Stimulated activated memory B cell treated with anti-CD40 and anti-IgM and Interleukin-4, amounts not matched to agents 10 μg/mL and 1 μg/mL and 100 μg/mL, for 72 hours (primary cell): Measurements from ENCODE around the gene TMEM45B.
"Not testable (repeated sequence)": the region's sequence is repeated elsewhere in the genome, so short reads cannot be mapped to it uniquely, and the experiment has no call there.

ENCODE experiments used
- ATAC-seq: fragments of 150-1000 bp; cut with Tn5 transposase; 2 replicates; pipeline ENCODE4 v1.10.0; 2021
- H3K27ac Mint-ChIP-seq: one replicate; pipeline ENCODE4 v1.8.0; 2022; ENCODE audit warnings: mild to moderate bottlenecking, mixed read lengths
- H3K27me3 Mint-ChIP-seq: one replicate; pipeline ENCODE4 v1.8.0; 2022; ENCODE audit warnings: mixed read lengths
- H3K36me3 Mint-ChIP-seq: one replicate; pipeline ENCODE4 v1.8.0; 2022; ENCODE audit warnings: mixed read lengths
- H3K4me1 Mint-ChIP-seq: one replicate; pipeline ENCODE4 v1.8.0; 2022; ENCODE audit warnings: mixed read lengths
- H3K4me3 Mint-ChIP-seq: one replicate; pipeline ENCODE4 v1.8.0; 2022; ENCODE audit warnings: mild to moderate bottlenecking, moderate library complexity, mixed read lengths
- H3K9me3 Mint-ChIP-seq: one replicate; pipeline ENCODE4 v1.8.0; 2022; ENCODE audit warnings: mixed read lengths

Gene TMEM45B

DNA sequence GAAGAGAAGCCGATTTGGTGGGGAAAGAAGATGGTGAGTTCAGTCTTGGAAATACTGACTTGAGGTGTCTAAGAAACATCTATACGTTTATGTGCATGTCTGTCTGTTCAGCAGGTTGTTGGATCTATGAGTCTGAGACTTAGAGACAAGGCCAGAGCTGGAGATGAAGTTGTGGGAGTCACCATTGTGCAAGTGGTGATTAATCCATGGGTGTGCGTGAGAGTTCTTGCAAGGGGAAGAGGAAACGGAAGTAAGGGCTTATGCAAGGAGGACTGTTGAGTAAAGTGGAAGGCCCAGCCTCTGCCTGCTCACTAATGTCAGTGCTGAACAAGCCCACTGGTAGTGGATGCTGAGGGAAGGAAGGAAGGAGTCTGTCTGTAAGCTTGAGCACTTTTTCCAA is 9.7 kb downstream of the TMEM45B start:
- no peak overlapping the region for H3K27ac Mint-ChIP-seq
- ATAC-seq = no peak
- H3K36me3 Mint-ChIP-seq = no peaks in the 10 kb centered on the region
- peaks cover 8% of the 10 kb centered on the region for H3K27me3 Mint-ChIP-seq
- H3K9me3 Mint-ChIP-seq = no peaks in the 10 kb centered on the region
- no peaks in the 10 kb centered on the region for H3K4me1 Mint-ChIP-seq
- H3K4me3 Mint-ChIP-seq = no peak overlapping the region

DNA sequence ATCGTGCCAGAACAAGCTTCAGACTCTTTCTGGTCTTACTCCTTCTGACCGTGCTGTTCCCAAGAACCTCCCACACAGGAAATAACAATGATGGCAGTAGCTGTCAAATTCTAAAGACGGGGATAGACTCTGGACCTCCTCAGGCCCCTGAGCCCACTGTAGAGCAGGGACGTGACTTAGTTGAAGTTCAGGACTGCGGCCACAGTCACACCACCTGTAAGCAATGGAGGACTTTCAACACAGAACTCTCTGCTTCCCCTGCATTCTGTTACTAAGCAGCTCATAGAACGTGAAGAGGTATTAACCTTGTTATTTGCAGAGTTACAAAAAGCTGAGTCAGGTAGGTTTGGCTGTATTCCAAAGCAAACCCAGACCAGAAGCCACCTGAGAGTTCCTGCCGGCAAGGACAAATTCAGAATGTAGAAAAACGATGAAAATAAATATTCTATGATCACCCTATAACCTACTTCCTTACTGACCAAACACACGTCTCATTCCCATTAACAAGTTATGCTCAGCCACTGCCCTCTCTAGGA is 12.7 kb downstream of the TMEM45B start:
- peak; percentile 31 for ATAC-seq
- Mint-ChIP-seq H3K36me3 (no peaks in the 10 kb centered on the region), H3K4me3 (no peak overlapping the region), H3K27me3 (peaks cover 8% of the 10 kb centered on the region), H3K9me3 (no peaks in the 10 kb centered on the region), H3K4me1 (no peaks in the 10 kb centered on the region), H3K27ac (no peak overlapping the region)

DNA sequence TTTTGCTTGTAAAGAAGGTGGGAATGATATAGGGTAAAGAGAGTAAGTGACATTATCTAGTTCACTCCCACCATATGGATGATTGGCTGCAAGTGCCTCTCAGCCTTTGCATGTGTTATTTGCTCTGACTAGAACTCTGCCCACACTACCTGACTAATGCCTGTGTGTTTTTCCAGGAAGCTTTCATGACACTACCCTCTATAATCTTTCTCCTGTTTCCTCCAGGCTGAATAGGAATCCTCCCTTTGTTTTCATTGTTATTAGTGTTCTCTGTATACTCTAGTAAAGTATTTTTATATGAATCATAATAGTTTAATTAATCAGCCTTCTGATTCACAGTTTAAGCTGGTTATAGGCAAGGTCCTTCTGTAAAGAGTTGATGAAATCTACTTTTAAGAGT is 13.8 kb downstream of the TMEM45B start:
- H3K4me3 Mint-ChIP-seq, H3K27me3 Mint-ChIP-seq, H3K36me3 Mint-ChIP-seq, H3K4me1 Mint-ChIP-seq, ATAC-seq, H3K9me3 Mint-ChIP-seq, H3K27ac Mint-ChIP-seq: not testable (repeated sequence)

DNA sequence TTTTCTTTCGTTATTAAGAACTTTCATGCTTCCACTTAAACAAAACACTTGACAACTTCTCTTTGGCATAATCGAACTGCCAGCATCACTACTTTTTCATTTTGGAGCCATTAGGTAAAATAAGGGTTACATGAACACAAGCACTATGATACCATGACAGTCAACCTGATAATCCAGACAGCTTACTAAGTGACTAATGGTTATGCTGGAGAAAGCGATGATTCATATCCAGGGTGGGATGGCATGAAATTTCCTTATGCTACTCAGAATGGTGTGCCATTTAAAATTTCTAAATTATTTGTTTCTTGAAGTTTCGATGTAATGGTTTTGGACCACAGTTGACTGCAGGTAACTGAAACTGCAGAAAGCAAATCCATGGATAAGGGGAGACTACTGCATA is 15.6 kb downstream of the TMEM45B start:
- not testable (repeated sequence) for H3K36me3 Mint-ChIP-seq, H3K9me3 Mint-ChIP-seq, H3K27ac Mint-ChIP-seq, H3K4me3 Mint-ChIP-seq, H3K27me3 Mint-ChIP-seq, ATAC-seq, H3K4me1 Mint-ChIP-seq

DNA sequence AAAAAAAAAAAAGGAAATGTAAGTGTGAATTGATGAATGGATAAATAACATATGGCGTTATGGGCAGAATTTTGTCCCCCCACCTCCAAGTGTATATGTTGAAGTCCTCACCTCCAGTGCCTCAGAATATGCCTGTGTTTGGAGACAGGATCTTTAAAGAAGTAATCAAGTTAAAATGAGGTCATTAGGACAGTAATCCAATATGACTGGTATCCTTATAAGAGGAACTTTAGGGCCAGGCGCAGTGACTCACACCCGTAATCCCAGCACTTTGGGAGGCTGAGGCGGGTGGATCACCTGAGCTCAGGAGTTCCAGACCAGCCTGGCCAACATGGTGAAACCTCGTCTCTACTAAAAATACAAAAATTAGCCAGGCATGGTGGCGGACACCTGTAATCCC is 17.6 kb downstream of the TMEM45B start:
- H3K36me3 Mint-ChIP-seq, H3K27me3 Mint-ChIP-seq, H3K4me3 Mint-ChIP-seq, H3K27ac Mint-ChIP-seq, ATAC-seq, H3K9me3 Mint-ChIP-seq, H3K4me1 Mint-ChIP-seq: not testable (repeated sequence)

DNA sequence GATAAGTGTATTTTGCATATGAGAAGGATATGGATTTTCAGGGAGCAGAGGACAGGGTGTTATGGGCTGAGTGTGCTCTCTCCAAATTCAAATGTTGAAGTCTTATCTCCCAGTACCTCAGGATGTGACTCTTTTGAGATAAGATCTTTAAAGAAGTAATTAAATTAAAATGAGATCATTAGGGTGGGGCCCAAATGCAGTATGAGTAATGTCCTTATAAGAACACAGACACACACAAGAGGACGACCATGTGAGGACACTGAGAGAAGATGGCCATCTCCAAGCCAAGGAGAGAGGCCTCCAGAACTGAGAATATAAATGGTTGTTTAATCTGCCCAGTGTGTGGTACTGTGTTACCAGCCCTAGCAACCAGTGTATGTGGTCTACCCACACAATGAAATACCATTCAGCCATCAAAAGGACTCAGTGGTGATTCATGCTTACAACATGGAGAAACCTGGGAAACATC is 20.8 kb downstream of the TMEM45B start:
- H3K9me3 Mint-ChIP-seq, H3K27ac Mint-ChIP-seq, H3K4me3 Mint-ChIP-seq, H3K4me1 Mint-ChIP-seq, H3K36me3 Mint-ChIP-seq, ATAC-seq: not testable (repeated sequence)
- H3K27me3 Mint-ChIP-seq = peaks cover 30% of the 10 kb centered on the region

DNA sequence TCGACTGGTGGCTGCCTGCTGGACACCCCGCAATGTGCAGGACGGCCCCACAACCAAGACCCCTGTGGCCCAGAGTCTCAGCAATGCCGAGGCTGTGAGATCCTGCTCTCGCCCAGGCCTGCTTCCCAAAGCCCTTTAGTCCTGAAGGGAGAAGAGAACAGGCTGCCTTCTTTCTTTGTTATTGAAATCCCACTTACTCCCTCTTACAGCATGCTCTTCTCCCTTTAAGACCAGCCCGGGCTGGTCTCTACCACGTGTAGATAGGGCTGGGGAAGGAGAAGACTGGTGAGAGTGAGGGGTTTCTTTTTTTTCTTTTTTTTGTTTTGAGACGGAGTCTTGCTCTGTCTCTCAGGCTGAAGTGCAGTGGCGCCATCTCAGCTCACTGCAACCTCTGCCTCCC is 21.3 kb downstream of the TMEM45B start:
- Mint-ChIP-seq H3K4me3 (no peak overlapping the region), H3K27me3 (peaks cover 36% of the 10 kb centered on the region), H3K4me1 (no peaks in the 10 kb centered on the region), H3K27ac (no peak overlapping the region), H3K36me3 (no peaks in the 10 kb centered on the region), H3K9me3 (no peaks in the 10 kb centered on the region)
- ATAC-seq = no peak

DNA sequence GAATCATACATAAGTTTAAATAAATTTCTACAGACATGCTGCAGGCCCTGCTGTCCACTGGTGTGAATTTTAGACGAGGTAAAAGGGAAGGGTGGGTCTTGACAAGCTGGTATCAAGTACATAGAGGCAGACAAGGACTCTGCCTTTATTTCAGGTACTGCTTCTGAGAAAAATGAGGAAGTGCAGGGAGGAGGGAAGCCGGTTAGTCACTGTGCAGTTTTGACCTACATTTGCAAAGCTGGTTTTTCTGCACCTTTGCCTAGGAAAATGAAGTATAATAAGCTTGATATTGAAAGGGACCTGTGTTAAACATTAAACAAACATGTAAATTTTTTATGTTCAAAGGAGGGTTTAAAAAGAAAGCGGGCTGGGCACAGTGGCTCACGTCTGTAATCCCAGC is 24.6 kb downstream of the TMEM45B start:
- ATAC-seq = no peak
- no peak overlapping the region for H3K4me3 Mint-ChIP-seq
- no peaks in the 10 kb centered on the region for H3K9me3 Mint-ChIP-seq
- H3K4me1 Mint-ChIP-seq = no peaks in the 10 kb centered on the region
- H3K36me3 Mint-ChIP-seq = no peaks in the 10 kb centered on the region
- peaks cover 53% of the 10 kb centered on the region for H3K27me3 Mint-ChIP-seq
- H3K27ac Mint-ChIP-seq = no peak overlapping the region

DNA sequence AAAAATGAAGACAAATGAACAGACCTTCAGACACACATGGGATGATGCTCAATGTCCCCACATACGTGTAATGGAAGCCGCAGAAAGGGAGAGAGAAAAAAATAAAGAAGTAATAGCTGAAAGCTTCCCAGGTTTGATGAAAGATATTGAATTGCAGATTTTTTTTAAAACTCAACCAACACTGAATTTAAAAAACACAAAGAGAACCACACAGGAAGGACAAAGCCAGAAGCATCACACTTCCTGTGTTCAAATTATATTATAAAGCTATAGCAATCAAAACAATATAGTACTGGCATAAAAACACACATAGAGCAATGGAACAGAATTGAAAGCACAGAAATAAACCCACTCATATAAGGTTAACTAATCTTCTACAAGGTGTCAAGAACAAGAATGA is 26.5 kb downstream of the TMEM45B start:
- H3K4me3 Mint-ChIP-seq = no peak overlapping the region
- H3K9me3 Mint-ChIP-seq = no peaks in the 10 kb centered on the region
- no peak for ATAC-seq
- no peaks in the 10 kb centered on the region for H3K36me3 Mint-ChIP-seq
- peaks cover 53% of the 10 kb centered on the region for H3K27me3 Mint-ChIP-seq
- H3K4me1 Mint-ChIP-seq = peaks cover 7% of the 10 kb centered on the region
- no peak overlapping the region for H3K27ac Mint-ChIP-seq

DNA sequence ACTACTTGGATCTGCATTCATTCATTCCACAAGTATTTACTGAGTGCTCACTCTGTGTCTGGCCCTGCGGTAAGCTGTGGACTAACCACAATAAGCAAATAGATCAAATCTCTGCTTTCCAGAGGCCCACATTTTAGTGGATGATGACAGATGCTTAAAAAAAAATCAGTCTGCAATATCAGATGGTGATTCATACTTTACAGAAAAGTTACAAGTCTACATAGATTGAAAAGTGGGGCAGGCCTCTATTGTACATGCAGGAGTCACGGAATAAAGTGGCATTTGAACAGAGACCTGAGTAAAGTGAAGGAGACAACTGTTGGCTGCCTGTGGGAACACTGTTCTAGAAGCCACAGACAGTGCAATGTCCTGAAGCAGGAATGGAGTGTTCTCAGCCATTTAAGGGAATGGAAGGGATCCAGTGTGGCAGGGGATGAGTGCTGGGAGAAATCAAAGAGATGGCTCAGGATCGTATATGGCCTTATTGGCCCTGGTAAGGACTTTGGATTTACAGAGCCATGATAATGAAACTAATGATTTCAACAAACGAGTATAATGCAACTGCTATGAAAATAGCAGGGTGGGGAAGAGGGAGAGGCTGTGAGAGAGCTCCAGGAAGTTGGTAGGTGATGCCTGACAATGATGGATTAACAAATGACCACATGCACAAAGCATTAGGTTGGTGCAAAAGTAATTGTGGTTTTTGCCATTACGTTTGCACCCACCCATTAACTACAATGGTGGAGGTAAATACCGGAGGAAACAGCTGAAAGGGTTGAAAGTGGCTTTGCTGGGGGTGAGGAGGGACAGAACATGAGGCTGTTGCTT is 31.1 kb downstream of the TMEM45B start:
- Mint-ChIP-seq H3K9me3 (no peaks in the 10 kb centered on the region), H3K4me1 (peaks cover 7% of the 10 kb centered on the region), H3K36me3 (no peaks in the 10 kb centered on the region), H3K27me3 (peaks cover 31% of the 10 kb centered on the region), H3K4me3 (no peak overlapping the region), H3K27ac (no peak overlapping the region)
- no peak for ATAC-seq

DNA sequence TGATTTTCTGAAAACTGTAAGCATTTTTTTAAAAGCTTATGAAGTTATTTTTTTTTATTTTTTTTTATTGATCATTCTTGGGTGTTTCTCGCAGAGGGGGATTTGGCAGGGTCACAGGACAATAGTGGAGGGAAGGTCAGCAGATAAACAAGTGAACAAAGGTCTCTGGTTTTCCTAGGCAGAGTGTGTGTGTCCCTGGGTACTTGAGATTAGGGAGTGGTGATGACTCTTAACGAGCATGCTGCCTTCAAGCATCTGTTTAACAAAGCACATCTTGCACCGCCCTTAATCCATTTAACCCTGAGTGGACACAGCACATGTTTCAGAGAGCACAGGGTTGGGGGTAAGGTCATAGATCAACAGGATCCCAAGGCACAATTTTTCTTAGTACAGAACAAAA is 31.7 kb downstream of the TMEM45B start:
- not testable (repeated sequence) for H3K4me3 Mint-ChIP-seq, H3K27ac Mint-ChIP-seq, H3K36me3 Mint-ChIP-seq, H3K9me3 Mint-ChIP-seq, H3K4me1 Mint-ChIP-seq, ATAC-seq
- peaks cover 25% of the 10 kb centered on the region for H3K27me3 Mint-ChIP-seq

DNA sequence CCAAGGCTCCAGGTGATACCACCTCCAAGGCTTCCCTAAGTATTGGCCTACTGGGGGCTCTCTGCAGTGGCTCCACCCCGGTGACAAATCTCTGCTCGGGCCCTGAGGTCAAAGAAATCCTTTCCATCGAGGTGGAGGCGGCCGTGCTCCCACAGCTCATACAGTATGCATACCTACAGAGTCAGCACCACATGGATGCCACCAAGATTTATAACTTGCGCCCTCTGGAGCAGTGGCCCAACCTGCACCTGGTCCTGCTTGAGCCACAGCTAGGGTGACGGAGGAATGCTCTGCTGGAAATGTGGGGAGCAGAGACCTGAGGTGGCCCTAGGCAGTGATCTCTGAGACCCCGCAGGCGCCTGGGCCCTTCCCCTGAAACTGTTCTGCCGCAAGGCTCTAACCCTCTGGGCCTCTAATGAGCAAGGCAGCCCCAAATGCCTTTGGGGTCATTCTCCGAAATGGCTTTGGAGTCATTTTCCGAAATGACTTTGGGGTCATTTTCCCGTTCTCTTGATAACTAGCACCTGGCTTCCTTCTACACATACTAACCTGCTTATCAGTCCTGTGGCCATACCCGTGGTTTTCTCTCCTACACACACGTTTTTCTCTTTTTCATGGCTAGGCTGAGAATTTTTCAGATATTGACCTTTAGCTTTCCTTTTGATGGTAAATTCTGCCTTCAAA is 33.9 kb downstream of the TMEM45B start:
- ATAC-seq = no peak
- no peaks in the 10 kb centered on the region for H3K9me3 Mint-ChIP-seq
- no peak overlapping the region for H3K27ac Mint-ChIP-seq
- H3K36me3 Mint-ChIP-seq = no peaks in the 10 kb centered on the region
- peaks cover 11% of the 10 kb centered on the region for H3K27me3 Mint-ChIP-seq
- peaks cover 7% of the 10 kb centered on the region for H3K4me1 Mint-ChIP-seq
- no peak overlapping the region for H3K4me3 Mint-ChIP-seq

DNA sequence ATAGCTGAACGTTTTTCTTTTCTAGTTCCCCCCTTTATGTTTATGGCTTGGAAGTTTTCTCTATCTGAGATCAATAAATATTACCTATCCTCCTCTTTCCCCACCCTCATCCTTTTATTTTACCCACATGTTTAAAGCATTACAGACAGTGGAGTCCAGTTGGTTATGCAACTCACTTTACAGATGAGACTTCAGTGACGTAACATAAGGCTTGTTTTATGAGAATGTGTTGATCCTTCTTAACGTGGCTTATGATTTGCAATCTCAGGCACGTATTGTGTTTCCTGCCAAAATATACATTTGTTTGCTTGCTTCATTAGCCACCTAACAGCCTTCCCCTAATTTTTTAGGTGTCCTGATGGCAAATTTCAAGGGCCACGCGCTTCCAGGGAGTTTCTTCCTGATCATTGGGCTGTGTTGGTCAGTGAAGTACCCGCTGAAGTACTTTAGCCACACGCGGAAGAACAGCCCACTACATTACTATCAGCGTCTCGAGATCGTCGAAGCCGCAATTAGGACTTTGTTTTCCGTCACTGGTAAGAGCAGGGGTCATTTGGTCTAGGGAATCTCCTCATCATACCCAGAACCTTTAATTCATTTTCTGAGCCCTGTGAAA is 36.6 kb downstream of the TMEM45B start:
- no peak overlapping the region for H3K4me3 Mint-ChIP-seq
- no peak for ATAC-seq
- no peaks in the 10 kb centered on the region for H3K4me1 Mint-ChIP-seq
- no peaks in the 10 kb centered on the region for H3K9me3 Mint-ChIP-seq
- H3K27ac Mint-ChIP-seq = no peak overlapping the region
- H3K36me3 Mint-ChIP-seq = no peaks in the 10 kb centered on the region
- H3K27me3 Mint-ChIP-seq = peaks cover 11% of the 10 kb centered on the region

DNA sequence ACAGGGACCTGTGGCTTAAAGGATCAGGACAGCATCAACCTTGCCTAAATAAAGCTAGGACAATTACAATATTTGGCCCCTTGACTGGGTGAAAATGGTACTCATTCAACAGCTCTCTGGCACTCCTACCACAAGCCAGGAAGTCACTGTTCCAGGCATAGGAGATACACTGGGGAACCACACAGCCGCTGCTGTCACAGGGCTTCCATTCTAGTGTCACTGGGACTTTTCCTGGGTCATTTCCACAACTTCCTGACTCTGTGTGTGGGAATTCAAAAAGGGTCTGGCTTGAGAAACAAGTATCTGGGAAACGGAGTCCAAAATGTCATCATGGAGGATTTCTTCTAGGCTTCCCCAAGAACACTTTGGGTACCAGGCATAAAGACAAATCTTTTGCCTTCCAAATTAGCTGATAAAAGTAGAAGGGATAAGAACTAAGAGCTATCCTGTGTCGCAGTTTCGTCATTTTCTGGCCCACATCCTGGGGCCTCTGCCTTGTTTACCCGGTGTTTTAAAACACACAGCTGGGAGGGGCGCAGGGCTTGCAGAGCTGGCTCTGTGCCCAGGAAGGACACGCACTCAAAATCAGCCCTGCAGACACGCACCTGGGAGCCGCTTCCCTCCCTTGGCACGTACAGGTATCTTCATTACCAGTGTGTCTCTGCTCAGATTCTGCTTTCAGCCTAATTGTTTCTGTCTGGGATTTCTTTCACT is 38.0 kb downstream of the TMEM45B start:
- Mint-ChIP-seq H3K9me3 (no peaks in the 10 kb centered on the region), H3K36me3 (no peaks in the 10 kb centered on the region), H3K4me1 (no peaks in the 10 kb centered on the region), H3K4me3 (no peak overlapping the region), H3K27me3 (peaks cover 11% of the 10 kb centered on the region), H3K27ac (no peak overlapping the region)
- ATAC-seq = no peak

DNA sequence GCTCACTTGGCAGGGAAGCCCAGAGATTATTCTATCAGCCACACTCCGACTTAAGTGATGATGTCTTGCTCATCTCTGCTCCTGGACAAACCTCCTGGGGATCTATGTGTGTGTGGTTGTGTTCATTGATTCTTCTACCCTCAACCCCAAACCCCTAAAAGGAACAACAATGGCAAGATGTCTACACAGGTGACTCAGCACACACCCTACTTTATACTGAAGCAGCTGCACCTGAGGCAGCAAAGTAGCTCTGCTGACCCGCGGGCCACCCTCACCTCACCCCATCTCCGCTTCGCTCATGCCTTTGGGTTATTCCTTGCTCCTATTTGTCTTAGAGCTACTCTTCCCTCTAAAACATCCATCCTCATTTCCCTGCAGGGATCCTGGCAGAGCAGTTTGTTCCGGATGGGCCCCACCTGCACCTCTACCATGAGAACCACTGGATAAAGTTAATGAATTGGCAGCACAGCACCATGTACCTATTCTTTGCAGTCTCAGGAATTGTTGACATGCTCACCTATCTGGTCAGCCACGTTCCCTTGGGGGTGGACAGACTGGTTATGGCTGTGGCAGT is 38.7 kb downstream of the TMEM45B start:
- H3K4me3 Mint-ChIP-seq = no peak overlapping the region
- no peak for ATAC-seq
- no peaks in the 10 kb centered on the region for H3K4me1 Mint-ChIP-seq
- peaks cover 11% of the 10 kb centered on the region for H3K27me3 Mint-ChIP-seq
- peaks cover 2% of the 10 kb centered on the region for H3K36me3 Mint-ChIP-seq
- H3K9me3 Mint-ChIP-seq = no peaks in the 10 kb centered on the region
- no peak overlapping the region for H3K27ac Mint-ChIP-seq
